OCI-LY7 (cell line): ENCODE results near the gene RNF144A. TPM values are rescaled to one million over a fixed set of nuclear protein-coding genes. Genes with fewer than 3 reads are reported as not detected.

Experiments used
- BruUV-seq: library from RNA; stranded (reverse); fragments of 400-500 nt; replicated peaks from 2 replicates; lab custom pipeline; 2021; lab: Mats Ljungman, UMichigan
- CTCF ChIA-PET: fragments of 300-600 bp; sonication (Branson Sonifier 250); formaldehyde crosslinking; loops from one replicate; lab custom pipeline; 2022; ENCODE audit warnings: antibody characterized with exemption; ENCODE audit not compliant: unreplicated experiment; lab: Charles Lee
- POLR2A ChIA-PET: fragments of 300-600 bp; sonication (Branson Sonifier 250); formaldehyde crosslinking; loops from one replicate; lab custom pipeline; 2022; ENCODE audit warnings: antibody characterized with exemption; lab: Charles Lee
- DNase-seq: peaks from one replicate; pipeline ENCODE4 v3.0.0-alpha.2; 2015; ENCODE audit warnings: low spot score
- H2AFZ ChIP-seq: fragments of 200-600 bp; sonication (generic), shearing (Covaris generic); 2 replicates; pipeline ENCODE4 v1.6.1; 2014; ENCODE audit warnings: mild to moderate bottlenecking, antibody characterized with exemption, low read length, moderate library complexity
- H3K27ac ChIP-seq: fragments of 200-600 bp; sonication (generic); 2 replicates; pipeline ENCODE4 v1.5.1; 2014; ENCODE audit warnings: mixed run types, low read depth, mild to moderate bottlenecking, moderate library complexity, low read length, inconsistent platforms; ENCODE audit not compliant: poor library complexity, severe bottlenecking
- H3K36me3 ChIP-seq: fragments of 200-600 bp; sonication (generic); 2 replicates; pipeline ENCODE4 v1.6.1; 2014; ENCODE audit warnings: mild to moderate bottlenecking, antibody characterized with exemption, low read length, moderate library complexity, mixed read lengths; ENCODE audit not compliant: insufficient read depth
- H3K4me1 ChIP-seq: fragments of 200-600 bp; sonication (generic); 2 replicates; pipeline ENCODE4 v1.5.1; 2014; ENCODE audit warnings: mild to moderate bottlenecking, low read length; ENCODE audit not compliant: insufficient read depth, poor library complexity, severe bottlenecking
- H3K4me2 ChIP-seq: fragments of 200-600 bp; sonication (generic); 2 replicates; pipeline ENCODE4 v1.6.1; 2014; ENCODE audit warnings: mild to moderate bottlenecking, low read length
- H3K4me3 ChIP-seq: fragments of 200-600 bp; sonication (generic); 2 replicates; pipeline ENCODE4 v1.5.1; 2014; ENCODE audit warnings: mild to moderate bottlenecking, low read depth, low read length; ENCODE audit not compliant: poor library complexity, severe bottlenecking
- H3K79me2 ChIP-seq: fragments of 200-600 bp; sonication (generic); 2 replicates; pipeline ENCODE4 v1.6.1; 2016; ENCODE audit warnings: low read depth, mild to moderate bottlenecking, low read length, moderate library complexity, mixed read lengths; ENCODE audit not compliant: insufficient read depth
- H3K9me2 ChIP-seq: fragments of 200-600 bp; sonication (generic); 2 replicates; pipeline ENCODE4 v1.6.1; 2016; ENCODE audit warnings: mild to moderate bottlenecking, low read length, mixed read lengths; ENCODE audit not compliant: insufficient read depth
- H3K9me3 ChIP-seq: fragments of 200-600 bp; sonication (generic); 2 replicates; pipeline ENCODE4 v1.6.1; 2014; ENCODE audit warnings: mild to moderate bottlenecking, mixed run types, low read length, mixed read lengths
- H4K20me1 ChIP-seq: fragments of 200-600 bp; sonication (generic); 2 replicates; pipeline ENCODE4 v1.6.1; 2014; ENCODE audit warnings: mild to moderate bottlenecking, antibody characterized with exemption, low read length, moderate library complexity, mixed read lengths; ENCODE audit not compliant: insufficient read depth
- EZH2phosphoT487 ChIP-seq: fragments of 200-600 bp; sonication (generic); IDR thresholded peaks from 2 replicates; pipeline ENCODE4 v1.6.1; 2018; ENCODE audit warnings: low read depth, borderline replicate concordance, mild to moderate bottlenecking, mixed run types, antibody characterized with exemption, low read length, moderate library complexity, mixed read lengths
- intact Hi-C: fragments of 100-400 bp; cut with micrococcal nuclease; formaldehyde crosslinking; loops from one replicate; pipeline ENCODE4 v1.10.0; 2022; ENCODE audit not compliant: unreplicated experiment
- total RNA-seq, 2 experiments: library from RNA; depleted of rRNA in 1 of 2; stranded (reverse); fragments of >200 nt in 1 of 2; shearing (Covaris generic) in 1 of 2; gene quantifications; 2 replicates each; pipeline ENCODE4 v1.2.3, GENCODE V29; 2014 to 2022
- TF ChIP-seq, protein P1 (sequence below): fragments of 200-600 bp; sonication (generic); conservative IDR thresholded peaks from 2 replicates; pipeline ENCODE4 v1.5.1; 2014; ENCODE audit warnings: mild to moderate bottlenecking, antibody characterized with exemption, low read length, moderate library complexity, mixed read lengths

The RNF144A gene
- total RNA-seq, 2 experiments from 2014 or later: 1.1 to 1.9 TPM

DNA sequence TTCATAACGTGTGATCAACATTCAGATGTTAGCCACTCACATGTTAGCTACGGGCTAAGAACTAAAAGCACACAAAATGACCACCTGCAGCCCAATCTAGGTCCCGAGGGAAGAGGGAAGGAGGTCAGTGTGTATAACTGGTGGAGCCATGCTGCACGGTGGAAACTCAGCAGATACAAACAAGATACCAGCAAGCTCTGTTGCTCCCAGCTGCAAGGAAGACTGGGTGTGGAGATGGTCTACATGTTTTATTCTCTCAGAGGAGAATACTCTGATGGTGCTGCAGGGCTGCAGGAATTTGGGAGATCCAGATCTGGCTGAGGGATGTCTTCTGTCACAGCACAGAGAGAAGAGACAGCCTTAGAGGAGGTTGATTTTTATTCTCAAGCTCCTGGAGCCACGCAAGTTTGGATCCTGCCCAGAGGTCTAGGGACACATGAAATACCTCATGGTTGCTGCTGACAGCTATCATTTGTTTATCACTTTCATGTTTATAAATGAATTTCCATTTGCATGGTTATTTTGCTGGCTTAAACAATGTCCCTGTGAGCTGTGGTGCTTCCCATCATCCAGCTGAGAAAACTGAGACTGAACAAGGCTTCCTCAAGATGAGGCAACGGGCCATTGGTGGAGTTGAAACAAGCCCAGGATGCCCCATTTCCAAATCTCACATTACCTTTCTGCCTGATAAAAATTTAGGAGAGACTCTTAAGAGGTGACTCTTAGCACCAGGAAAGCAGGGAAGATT, 30.9 kb downstream of the RNF144A start:
- no TSS peak for BruUV-seq

GRCh38 chr2:6948677-6949351, 31.6 kb downstream of the RNF144A start:
- no peak overlapping the region for H3K27ac ChIP-seq
- CTCF ChIA-PET: no interaction called here

More for the DNA sequence above, 30.9 kb downstream of the RNF144A start:
- H3K4me2 ChIP-seq: no peak overlapping the region
- H3K4me3 ChIP-seq: no peak overlapping the region
- H3K4me1 ChIP-seq: no peaks in the 10 kb centered on the region
- CTCF ChIA-PET: no interaction called here
- no peaks in the 10 kb centered on the region for H3K9me2 ChIP-seq
- DNase-seq: no peak
- intact Hi-C loops: no loop called here
- H4K20me1 ChIP-seq: no peaks in the 10 kb centered on the region
- H2AFZ ChIP-seq: no peak overlapping the region
- POLR2A ChIA-PET: interaction anchor here (0.7 to 1.1 kb wide), 3 partner anchors 13 to 65 kb away, joined by 3 read pairs; no protein-coding TSS in a partner anchor
- TF ChIP-seq, protein P1, sequence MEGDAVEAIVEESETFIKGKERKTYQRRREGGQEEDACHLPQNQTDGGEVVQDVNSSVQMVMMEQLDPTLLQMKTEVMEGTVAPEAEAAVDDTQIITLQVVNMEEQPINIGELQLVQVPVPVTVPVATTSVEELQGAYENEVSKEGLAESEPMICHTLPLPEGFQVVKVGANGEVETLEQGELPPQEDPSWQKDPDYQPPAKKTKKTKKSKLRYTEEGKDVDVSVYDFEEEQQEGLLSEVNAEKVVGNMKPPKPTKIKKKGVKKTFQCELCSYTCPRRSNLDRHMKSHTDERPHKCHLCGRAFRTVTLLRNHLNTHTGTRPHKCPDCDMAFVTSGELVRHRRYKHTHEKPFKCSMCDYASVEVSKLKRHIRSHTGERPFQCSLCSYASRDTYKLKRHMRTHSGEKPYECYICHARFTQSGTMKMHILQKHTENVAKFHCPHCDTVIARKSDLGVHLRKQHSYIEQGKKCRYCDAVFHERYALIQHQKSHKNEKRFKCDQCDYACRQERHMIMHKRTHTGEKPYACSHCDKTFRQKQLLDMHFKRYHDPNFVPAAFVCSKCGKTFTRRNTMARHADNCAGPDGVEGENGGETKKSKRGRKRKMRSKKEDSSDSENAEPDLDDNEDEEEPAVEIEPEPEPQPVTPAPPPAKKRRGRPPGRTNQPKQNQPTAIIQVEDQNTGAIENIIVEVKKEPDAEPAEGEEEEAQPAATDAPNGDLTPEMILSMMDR: no peak
- TF ChIP-seq EZH2phosphoT487: no peak
- no peaks in the 10 kb centered on the region for H3K79me2 ChIP-seq
- no peak overlapping the region for H3K27ac ChIP-seq
- no peaks in the 10 kb centered on the region for H3K36me3 ChIP-seq
- H3K9me3 ChIP-seq: no peaks in the 10 kb centered on the region

More at GRCh38 chr2:6948677-6949351, 31.6 kb downstream of the RNF144A start:
- no peak overlapping the region for H2AFZ ChIP-seq
- POLR2A ChIA-PET: interaction anchor here (0.7 kb wide), 1 partner anchor 64 kb away, joined by 3 read pairs; no protein-coding TSS in a partner anchor
- intact Hi-C loops: no loop called here
- no peak for DNase-seq
- TF ChIP-seq, protein P1: no peak
- no peak for TF ChIP-seq EZH2phosphoT487
- H3K9me3 ChIP-seq: no peaks in the 10 kb centered on the region
- no peak overlapping the region for H3K4me2 ChIP-seq
- no peaks in the 10 kb centered on the region for H3K4me1 ChIP-seq
- H3K79me2 ChIP-seq: no peaks in the 10 kb centered on the region
- H4K20me1 ChIP-seq: no peaks in the 10 kb centered on the region
- no peaks in the 10 kb centered on the region for H3K9me2 ChIP-seq
- BruUV-seq: no TSS peak
- no peak overlapping the region for H3K4me3 ChIP-seq
- H3K36me3 ChIP-seq: no peaks in the 10 kb centered on the region
